Posterior vena cava (tissue), 2 donors: ENCODE data around the gene FAM227A. TPM values are rescaled to one million over a fixed set of nuclear protein-coding genes. Genes with fewer than 3 reads are reported as not detected.
A peak's percentile ranks its signal among the peaks of the same experiment; 100 is the strongest.

Source experiments
- DNase-seq: peaks from one replicate; pipeline ENCODE4 v3.0.0-alpha.2; 2020; ENCODE audit warnings: low spot score
- intact Hi-C, 2 donors: fragments of 100-400 bp; cut with DNase I; formaldehyde crosslinking; loops; one replicate each; pipeline versions ENCODE4 v1.14.1 to v1.14.2; 2022 to 2023
- long read RNA-seq, 2 donors: library from polyadenylated mRNA; unstranded; transcript quantifications; one replicate each; pipeline ENCODE4 v2.0.0, GENCODE V29; 2020 to 2021
- total RNA-seq, 2 donors: library from RNA; stranded (reverse); fragmentation: NEBNext Ultra II Directional; extraction: Animal tissue kit (Norgen Biotek cat#: 25700); gene quantifications; one replicate each; pipeline ENCODE4 v1.2.1, GENCODE V29; 2021
- donor health status: DM: yes; HTN: yes; CAD: no.
- donor health status: DM: yes; HTN: yes; CAD: no.

Gene FAM227A
- under 1 TPM; 0.43 to 0.83 TPM for total RNA-seq
- long read RNA-seq, donor 1 = 0 reads
- long read RNA-seq, donor 2, partial matches to known transcripts = 1 of 1 reads
- long read RNA-seq, donor 2, other reads (novel, unspliced or antisense) = 0 of 1 reads

DNA sequence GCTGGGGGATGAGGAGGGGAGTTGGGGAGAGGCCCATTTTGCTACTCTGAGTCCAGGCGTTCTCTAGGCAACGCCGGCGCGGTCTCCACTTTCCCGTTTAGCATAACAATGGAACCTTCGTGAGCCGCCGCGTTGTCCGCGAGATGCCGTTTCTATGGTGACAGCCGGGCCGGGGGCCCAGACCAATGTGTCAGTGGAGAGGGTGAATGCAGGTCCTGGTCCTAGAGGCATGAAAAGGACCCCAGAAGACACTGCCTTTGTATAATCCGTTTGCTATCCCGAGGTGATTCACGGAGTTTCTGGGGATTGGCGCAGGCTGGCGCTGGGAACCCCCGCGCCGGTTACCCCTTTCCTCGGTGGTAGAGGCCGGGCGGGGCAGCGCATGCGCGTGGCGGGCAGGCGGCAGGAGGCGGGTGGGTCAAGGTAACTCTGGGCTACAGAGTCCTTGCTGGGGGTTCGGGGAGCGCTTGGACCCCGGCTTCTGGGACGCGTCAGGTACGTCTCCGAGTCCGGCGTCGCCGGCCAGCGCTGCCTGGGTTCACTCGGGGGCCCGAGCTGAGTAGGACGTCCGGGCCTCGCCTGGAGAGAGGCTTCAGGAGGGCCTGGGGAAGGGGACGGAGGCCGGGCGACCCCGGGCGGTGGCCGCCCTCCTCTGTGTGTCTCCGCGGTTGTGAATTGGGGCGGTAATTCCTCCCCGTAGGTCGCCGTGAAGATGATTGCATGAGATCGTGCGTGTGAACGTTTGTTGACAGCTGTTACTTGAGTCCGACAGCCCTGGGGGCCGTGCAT is at the start of gene FAM227A, which contains the start of gene CBY1:
FAM227A (minus strand) TSS at position 137 of the 789 bp plus-strand sequence. CDS start 6,224 bp downstream, outside the sequence.
CBY1 (plus strand) TSS at position 383 of the 789 bp plus-strand sequence. CDS start 11,417 bp downstream, outside the sequence.
- intact Hi-C loops = no loop called here
- peak; percentile 96 for DNase-seq

DNA sequence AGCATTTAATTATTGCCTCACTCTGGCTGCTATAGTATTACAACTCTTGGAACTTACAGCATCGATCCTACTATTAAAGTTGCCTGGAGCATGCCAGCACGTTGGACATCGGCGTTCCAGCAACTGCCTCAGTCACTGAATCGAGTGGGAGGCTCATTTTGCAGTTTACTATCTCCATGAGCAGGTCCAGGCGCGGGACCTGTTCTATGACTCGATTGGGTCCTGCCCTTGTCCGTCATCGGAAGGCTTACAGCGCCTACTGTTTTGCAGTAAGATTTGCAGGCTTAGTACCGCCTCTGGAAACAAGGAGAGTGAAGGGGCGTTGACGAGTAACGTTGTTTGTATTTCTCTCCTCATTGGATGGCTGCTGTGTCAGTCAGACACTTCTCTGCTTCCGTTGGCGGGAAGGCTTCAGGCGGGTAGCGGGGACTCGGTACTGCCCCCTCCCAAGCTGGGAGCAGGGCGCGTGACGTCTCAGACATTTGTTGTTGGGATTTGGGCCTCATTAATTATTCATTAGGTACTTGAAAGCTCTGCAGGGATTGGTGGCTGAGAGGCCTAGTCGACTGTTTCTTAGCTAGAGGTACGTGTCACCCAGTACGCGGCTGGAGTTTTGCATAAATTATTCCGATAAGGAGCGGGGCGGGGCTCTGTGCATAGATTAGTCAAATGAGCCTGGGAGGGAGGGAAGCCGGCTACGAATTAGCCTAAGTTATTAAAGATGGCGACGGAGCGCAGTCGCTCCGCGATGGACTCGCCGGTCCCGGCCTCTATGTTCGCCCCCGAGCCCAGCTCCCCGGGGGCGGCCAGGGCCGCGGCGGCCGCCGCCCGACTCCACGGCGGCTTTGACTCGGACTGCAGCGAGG is 49.3 kb upstream of the FAM227A start, which contains the start of gene GTPBP1:
GTPBP1 (plus strand) TSS at position 710 of the 866 bp plus-strand sequence; CDS start at position 722, 12 bp downstream.
- DNase-seq = peak; percentile 99
- intact Hi-C loops = no loop called here

DNA sequence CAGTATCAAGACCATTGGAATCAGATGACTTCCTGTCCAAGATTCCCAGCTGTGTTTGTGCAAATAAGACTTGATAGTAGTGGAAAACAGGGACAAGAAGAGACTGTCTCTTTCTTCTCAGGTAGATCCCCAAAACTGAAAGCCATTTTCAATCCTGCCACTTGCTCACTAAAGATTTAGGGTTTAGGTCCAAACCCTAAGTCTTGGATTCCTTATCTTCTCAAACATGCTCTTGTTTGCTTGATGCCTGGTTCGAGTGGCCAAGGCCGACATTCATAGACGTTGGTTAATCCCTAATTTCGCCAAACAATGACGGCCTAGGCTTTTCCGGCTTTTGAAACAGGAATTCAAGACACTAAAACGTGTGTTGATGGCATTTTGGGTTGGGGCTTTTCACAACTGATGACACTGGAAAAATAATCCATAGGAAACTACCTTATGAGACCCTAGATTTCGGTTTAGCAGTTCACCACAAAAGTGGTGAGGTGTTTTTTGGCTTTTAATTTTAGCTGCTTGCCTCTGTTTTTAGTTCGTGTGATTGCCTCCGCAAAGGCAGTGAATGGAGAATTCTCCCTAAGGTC is 48.6 kb upstream of the FAM227A start:
- no peak for DNase-seq
- intact Hi-C loops = no loop called here

DNA sequence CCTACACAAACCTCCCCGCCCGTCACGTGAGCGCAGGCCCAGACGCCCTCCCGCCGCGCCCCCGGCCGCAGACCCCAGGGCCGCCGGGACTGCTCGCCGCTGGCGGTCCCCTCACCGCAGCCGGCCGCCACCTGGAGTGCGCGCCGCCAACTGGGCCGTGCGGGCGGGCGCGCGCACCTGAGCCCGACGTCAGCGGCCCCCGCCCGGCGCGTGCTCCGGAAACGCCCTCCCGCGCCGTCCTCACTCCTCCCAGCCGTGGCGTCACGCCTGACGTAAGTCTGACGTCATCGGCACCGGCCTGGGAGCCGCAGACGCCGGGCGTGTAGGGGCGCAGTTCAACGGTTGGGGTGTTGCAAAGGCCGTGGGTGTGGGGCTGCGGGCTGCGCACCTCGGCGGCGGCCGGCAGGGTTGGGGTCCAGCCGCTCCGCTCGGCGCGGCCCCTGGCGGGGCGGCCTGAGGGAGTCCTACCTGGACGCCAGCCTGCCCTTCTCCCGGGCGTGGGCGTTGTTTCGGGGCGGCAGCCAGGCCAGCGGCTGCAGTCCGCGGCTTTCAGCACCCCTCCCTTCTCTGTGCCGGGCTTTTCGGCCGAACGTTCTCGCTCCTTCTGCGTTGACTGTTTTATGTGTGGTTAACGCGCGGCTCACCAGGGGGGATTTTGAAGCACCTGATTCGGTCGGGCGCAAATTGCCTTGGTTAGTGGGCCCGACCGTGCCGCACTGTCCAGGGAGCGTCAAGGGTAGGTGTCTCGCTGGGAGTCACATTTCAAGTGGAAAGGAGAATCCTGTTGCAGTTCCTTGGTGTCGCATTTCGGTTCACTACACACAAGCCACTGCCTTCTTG is 44.8 kb upstream of the FAM227A start, which contains the start of gene JOSD1:
JOSD1 (minus strand) TSS at position 155 of the 840 bp plus-strand sequence. CDS start 956 bp downstream, outside the sequence.
- DNase-seq = peak; percentile 99
- intact Hi-C loops = no loop called here

DNA sequence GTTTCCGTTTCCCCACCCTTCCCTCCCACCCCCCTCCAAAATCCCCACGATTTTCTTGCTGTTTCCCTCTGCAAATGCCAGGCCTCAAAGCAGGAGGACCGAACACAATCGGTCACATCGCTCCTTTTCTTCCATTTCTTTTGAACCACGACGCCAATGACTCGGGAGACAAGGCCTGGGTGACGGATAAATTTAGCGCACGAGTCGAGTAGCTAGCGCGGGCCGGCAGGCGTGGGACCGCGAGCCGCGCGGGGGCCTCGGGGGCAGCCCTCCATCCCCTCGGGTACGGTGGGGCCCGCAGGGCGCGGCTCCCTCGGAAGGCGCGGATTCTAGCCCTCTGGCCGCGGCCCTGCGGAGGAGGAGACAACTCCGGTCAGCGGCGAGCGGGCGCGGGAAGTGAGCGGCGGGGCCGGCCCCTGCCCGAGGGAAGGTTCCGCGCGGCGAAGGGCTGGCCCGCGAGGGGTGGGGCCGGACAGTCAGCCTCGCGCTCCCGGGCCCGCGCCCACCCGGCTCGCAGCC is 44.1 kb upstream of the FAM227A start:
- DNase-seq = peak; percentile 93

DNA sequence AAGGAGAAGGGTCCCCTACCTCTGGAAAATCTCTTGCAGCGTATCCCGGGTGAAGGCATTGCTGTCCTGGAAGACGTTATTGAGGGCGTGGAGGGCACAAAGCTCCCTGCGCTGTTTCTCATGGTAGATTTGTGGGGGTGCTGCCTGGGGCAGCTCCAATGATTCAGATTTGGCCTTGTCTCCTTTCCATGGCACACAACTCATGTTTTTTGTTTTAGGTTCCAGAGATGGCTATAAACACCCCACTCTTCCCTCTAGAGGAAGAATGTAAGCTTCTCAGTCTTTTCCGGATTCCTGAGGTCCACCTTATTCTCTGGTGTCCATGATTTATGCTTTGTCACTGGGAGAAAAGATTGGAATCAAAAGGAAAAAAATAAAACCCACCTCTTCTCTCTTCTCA is 43.6 kb upstream of the FAM227A start:
- DNase-seq = no peak
- intact Hi-C loops = no loop called here

More for the DNA sequence above, 44.1 kb upstream of the FAM227A start:
- intact Hi-C loops = no loop called here

DNA sequence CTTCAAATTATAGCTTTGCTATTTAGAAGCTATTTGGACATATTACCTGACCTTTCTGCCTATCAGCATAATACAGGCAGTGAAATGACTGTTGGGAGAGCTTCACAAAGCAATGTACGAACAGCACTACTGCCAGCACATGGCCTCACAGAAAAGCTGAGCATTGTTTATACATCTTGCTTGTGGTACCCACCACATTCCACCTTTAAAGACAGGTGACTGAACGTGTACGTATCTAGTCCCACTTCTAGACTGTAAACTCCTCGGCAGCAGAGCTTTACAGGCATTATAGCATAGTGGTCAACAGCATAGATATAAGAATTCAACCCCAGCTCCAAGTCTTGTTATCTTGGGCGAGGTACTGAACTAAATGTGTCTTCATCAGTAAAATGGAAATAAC is 43.0 kb upstream of the FAM227A start:
- DNase-seq = no peak
- intact Hi-C loops = no loop called here

DNA sequence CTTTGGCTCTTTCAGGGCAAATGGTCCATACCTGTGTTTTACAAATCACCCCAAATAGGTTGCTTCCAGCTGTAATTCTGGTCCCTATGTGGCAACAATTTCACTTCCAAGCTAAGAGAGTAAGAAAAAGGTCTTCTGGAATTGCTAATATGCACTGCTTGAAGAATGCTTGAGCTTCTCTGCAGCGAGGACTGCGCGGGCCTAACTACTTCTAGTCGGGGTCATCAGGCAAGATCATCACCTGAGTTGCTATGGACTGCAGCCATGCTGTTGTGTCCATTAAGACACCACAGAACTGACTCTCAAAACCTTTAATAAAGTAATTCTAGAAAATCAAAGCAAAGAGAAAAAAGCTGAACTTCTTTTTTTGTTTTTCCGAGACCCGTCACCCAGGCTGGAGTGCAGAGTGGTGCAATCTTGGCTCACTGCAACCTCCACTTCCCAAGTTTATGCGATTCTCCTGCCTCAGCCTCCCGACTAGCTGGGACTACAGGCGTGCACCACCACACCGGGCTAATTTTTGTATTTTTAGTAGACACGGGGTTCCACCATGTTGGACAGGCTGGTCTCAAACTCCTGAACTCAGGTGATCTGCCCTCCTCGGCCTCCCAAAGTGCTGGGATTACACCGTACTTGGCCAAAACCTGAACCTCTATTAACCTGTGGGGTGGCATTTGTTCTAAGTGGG is 42.4 kb upstream of the FAM227A start:
- intact Hi-C loops = no loop called here
- no peak for DNase-seq

DNA sequence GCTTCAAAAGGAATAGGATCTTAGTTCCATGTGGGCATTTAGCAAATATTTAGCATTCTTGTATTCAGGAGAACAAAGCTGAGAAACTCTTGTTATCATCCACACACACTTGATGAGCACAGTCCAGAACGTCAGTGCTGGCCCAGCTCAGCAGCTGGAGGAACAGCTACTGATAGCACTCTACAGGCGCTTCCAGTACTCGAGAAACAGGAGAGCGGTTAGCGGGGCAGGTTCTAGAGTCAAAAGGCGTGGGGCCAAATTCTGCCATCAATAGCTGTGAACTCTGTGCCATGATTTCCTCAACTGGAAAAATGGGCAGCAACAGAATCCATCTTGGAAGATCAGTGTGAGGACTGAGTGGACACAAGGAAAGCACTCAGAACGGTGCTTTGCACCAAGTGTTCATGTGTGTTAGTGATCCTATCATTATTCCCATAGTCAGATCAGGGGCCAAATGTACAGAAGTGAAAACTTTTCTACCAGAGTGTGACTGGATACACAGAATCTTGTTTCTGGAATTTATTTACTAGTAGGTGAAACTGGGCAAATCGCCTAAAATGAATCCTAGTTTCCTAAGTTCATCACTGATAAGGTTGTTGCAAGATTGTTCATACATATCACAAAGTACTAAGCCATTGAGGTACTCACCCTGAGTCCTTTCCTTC is 41.4 kb upstream of the FAM227A start:
- DNase-seq = no peak

DNA sequence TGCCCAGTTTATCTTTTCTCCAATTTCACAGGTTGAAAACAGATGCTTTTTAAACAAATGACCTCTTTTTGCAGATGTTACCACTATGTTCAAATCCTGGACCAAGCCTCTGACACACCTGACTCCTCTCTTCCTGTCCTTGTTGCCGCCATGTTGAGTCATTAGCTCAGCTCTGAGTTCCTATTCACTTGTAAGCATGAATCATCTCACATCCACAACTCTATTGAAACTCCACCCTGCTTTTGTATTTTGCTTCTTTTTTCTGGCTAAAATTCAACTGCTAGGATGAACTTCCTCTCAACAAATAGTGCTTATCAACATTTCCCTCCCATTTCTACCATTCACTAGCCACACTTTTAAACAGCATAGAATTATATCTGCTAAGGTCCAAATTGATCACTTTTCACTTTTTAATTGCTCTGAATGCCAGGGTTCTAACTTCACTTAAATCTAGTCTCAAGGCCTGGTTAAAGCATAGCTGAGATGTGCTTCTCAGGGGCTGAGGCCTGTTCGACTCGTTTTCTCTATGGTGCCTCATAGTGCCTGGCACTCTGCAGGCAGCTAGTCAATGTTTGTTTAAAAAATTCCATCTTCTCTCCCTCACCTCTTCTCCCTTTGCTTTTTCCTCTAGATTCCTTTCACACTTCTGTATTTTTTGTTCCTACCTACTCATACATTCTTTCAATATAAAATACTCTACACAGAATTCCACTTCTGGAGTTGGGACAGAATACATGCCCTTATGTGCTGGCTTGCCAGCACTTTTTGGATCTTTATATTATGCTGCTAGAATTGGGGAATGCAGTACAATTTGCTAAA is 40.6 kb upstream of the FAM227A start:
- intact Hi-C loops = no loop called here
- DNase-seq = no peak

More for the DNA sequence above, 41.4 kb upstream of the FAM227A start:
- intact Hi-C loops = no loop called here

DNA sequence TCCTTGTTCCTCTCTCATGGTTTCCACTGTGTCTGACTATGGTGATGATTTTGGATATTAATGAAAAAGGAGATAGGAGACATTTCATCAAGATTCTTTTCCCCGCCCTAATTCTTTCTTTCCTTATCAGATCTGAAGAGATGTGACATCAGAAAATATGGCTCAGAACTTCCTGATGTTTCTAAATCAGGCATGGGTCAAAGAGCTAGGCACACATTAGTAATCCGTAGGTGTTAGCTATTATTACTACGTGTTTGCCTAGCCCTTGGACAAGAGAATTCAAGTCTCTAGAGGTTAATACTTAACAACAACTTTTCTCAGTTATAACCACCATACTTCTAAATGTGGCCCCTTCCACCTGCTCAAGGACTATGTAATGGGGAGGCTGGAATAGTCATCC is 38.7 kb upstream of the FAM227A start:
- intact Hi-C loops = no loop called here
- DNase-seq = no peak

DNA sequence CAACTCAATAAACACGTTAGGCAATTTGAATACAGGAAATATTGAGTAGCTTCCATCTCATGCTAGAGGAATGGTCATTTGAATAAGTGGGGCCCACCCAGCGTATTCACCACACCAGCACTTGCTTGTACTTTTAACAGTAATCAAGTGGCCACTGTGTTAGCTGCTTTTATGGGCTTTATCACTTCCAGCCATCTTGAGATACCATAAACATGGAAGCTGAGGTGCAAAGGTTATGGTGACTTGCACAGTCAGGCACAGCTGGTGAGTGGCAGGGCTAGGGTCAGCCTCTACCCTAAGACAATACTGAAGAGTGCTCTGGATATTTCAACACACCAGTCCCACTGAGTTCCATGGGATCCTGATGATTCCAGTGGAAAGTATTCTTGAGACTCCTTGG is 37.9 kb upstream of the FAM227A start:
- intact Hi-C loops = no loop called here
- no peak for DNase-seq

DNA sequence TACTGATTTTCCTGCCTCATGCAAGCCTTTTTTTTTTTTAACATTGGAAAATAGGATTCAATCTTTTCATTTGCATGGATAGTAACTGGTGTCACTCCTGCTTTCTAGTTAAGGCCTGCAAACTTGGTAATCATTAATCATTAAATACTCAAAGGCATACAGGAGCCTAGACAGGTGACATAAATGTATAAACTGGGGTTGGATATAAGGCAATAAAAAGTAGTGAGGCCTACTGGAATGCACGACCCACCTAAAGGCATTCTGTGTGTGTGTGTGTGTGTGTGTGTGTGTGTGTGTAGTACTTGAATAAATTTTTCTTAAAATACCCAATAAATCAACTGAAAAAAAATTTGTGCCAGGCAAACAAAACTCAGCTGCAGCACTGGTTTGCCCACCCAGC is 33.5 kb upstream of the FAM227A start:
- DNase-seq = no peak
- intact Hi-C loops = no loop called here

DNA sequence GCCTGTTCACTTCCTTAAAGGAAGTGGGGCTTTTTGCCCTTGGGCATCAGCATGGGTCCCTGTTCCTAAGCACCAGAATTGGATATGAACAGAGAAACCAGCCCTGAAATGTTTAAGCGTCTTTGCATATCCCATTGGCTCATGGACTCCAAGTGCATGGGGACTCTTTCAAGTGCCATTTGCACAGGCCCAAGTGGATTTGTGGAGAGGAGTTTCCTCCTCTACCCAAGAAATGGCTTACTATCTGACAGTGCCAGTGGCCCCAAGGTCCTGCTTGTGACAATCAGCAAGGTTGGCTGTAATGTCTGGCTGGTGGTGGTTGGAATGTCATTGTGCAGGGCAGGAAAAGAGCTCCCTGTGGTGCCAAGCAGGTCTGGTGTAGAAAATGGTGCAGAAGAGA is 29.6 kb upstream of the FAM227A start:
- intact Hi-C loops = no loop called here

DNA sequence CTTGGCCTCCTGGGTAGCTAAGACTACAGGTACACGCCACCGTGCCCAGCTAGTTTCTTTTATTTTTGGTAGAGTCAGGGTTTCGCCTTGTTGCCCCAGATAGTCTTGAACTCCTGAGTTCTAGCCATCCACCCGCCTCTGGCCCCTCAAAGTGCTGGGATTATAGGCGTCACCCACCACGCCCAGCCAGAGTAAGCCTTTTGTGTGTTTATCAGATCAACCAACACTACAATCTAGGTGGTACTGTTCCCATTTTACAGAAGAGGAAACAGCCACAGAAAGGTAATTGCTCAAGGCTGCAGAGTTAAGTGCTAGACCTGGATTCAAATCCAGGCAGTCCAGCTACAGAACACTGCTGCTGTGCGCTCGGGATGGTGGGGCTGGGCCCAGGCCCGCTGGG is 28.7 kb upstream of the FAM227A start:
- intact Hi-C loops = no loop called here
- DNase-seq = peak; percentile 50

More for the DNA sequence above, 29.6 kb upstream of the FAM227A start:
- DNase-seq = no peak

DNA sequence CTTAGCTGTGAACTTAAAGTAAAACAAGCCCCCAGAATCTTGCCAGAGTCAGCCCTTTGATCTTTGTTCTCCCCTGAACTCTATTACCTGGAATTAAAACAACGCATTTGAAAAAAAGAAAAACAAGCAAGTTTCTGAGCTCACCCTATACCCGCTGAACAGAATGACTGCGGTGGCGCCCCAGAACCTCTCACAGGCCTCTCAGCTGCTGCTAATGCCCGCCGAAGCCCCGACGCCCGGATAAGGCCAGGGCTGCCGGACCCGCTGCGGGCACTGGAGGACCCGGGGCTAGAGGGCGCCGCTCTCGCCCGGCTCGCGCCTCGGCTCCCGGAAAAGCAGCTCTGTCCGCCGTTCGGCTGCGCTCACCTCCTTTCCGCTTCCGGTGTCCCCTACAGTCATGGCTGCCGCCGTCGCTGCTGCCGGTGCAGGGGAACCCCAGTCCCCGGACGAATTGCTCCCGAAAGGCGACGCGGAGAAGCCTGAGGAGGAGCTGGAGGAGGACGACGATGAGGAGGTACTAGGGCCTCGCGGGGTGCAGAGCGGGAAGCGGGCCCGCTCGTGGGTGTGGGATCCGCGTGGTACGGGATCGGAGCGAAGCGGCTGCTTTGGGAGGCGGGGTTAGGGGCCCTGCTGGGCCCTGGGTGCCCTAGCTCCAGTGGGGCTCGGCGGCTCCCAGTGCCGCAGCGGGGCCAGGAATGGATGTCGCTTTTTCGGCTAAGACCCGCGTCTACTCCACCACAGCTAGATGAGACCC is 25.6 kb upstream of the FAM227A start, which contains the start of gene TOMM22:
TOMM22 (plus strand) TSS at position 376 of the 754 bp plus-strand sequence; CDS start at position 398, 22 bp downstream.
- peak; percentile 97 for DNase-seq
- intact Hi-C loops = no loop called here
